GM18502 (cell line): ENCODE measurements around the gene NRK.
"Not testable (repeated sequence)": the region's sequence is repeated elsewhere in the genome, so short reads cannot be mapped to it uniquely, and the experiment has no call there.

Experiments
- ATAC-seq: cut with Tn5 transposase; IDR thresholded peaks from one replicate; pipeline ENCODE4 v1.9.1; 2021; ENCODE audit warnings: mild to moderate bottlenecking; ENCODE audit not compliant: unreplicated experiment, poor library complexity

NRK gene

GRCh38 chrX:105882581-105883275 lies 60.4 kb downstream of the NRK start:
- no peak for ATAC-seq

- no peak for ATAC-seq
Observed at GRCh38 chrX:105894721-105895120, 72.4 kb downstream of the NRK start.

GRCh38 chrX:105909576-105909975 lies 87.2 kb downstream of the NRK start:
- ATAC-seq = no peak

GRCh38 chrX:105910563-105911105 lies 88.3 kb downstream of the NRK start:
- ATAC-seq = no peak

GRCh38 chrX:105945266-105945665 lies 122.9 kb downstream of the NRK start:
- ATAC-seq = no peak

- no peak for ATAC-seq
Observed at GRCh38 chrX:105969487-105969886, 147.1 kb downstream of the NRK start.

- no peak for ATAC-seq
Observed at GRCh38 chrX:105972690-105973386, 150.5 kb downstream of the NRK start.

GRCh38 chrX:105973387-105973739 lies 151.0 kb downstream of the NRK start:
- ATAC-seq = no peak

GRCh38 chrX:105975382-105975781 lies 153.0 kb downstream of the NRK start:
- no peak for ATAC-seq

GRCh38 chrX:105981772-105982485 lies 159.6 kb downstream of the NRK start:
- no peak for ATAC-seq

- ATAC-seq = not testable (repeated sequence)
Observed at GRCh38 chrX:105988487-105988886, 166.1 kb downstream of the NRK start.

GRCh38 chrX:105999294-105999693 lies 177.0 kb downstream of the NRK start:
- ATAC-seq = no peak

- ATAC-seq = no peak
Observed at GRCh38 chrX:106000203-106000602, 177.9 kb downstream of the NRK start.

GRCh38 chrX:106000609-106001008 lies 178.3 kb downstream of the NRK start:
- not testable (repeated sequence) for ATAC-seq

GRCh38 chrX:106005684-106006083 lies 183.3 kb downstream of the NRK start:
- ATAC-seq = no peak

- ATAC-seq = no peak
Observed at GRCh38 chrX:106007815-106008214, 185.5 kb downstream of the NRK start.
